Astrocyte (in vitro differentiated cells and primary cell): Measurements from ENCODE around the gene ST8SIA5. TPM values are rescaled to one million over a fixed set of nuclear protein-coding genes. Genes with fewer than 3 reads are reported as not detected.

Source experiments
- DNase-seq: peaks from one replicate; pipeline ENCODE4 v3.0.0-alpha.2; 2010; ENCODE audit warnings: low read depth
- FAIRE-seq: peaks from 2 replicates; lab custom pipeline; 2011; peaks lifted over from hg19 to GRCh38; lab: Jason Lieb, UNC
- H2AFZ ChIP-seq: 2 replicates; pipeline ENCODE4 v1.6.0; 2012; ENCODE audit warnings: low read depth, low read length, inconsistent platforms
- H3K27ac ChIP-seq: 2 replicates; pipeline ENCODE4 v1.5.1; 2011; ENCODE audit warnings: low read depth, low read length, inconsistent platforms
- H3K27me3 ChIP-seq: 2 replicates; pipeline ENCODE4 v1.6.0; 2011; ENCODE audit warnings: low read length, inconsistent platforms; ENCODE audit not compliant: insufficient read depth
- H3K36me3 ChIP-seq: 2 replicates; pipeline ENCODE4 v1.5.1; 2011; ENCODE audit warnings: low read length, inconsistent platforms; ENCODE audit not compliant: insufficient read depth
- H3K4me1 ChIP-seq: 2 replicates; pipeline ENCODE4 v1.5.1; 2011; ENCODE audit warnings: low read length, inconsistent platforms; ENCODE audit not compliant: insufficient read depth
- H3K4me2 ChIP-seq: 2 replicates; pipeline ENCODE4 v1.6.0; 2012; ENCODE audit warnings: low read length, inconsistent platforms
- H3K4me3 ChIP-seq: 2 replicates; pipeline ENCODE4 v1.5.1; 2011; ENCODE audit warnings: low read depth, mild to moderate bottlenecking, low read length, inconsistent platforms; ENCODE audit not compliant: insufficient read depth
- H3K79me2 ChIP-seq: 2 replicates; pipeline ENCODE4 v1.6.0; 2012; ENCODE audit warnings: mild to moderate bottlenecking, low read length, inconsistent platforms; ENCODE audit not compliant: insufficient read depth
- H3K9ac ChIP-seq: 2 replicates; pipeline ENCODE4 v1.6.0; 2012; ENCODE audit warnings: mild to moderate bottlenecking, low read length, inconsistent platforms
- H3K9me3 ChIP-seq: 2 replicates; pipeline ENCODE4 v1.5.1; 2012; ENCODE audit warnings: low read depth, mild to moderate bottlenecking, low read length, inconsistent platforms; ENCODE audit not compliant: insufficient read depth
- H4K20me1 ChIP-seq: 2 replicates; pipeline ENCODE4 v1.6.0; 2012; ENCODE audit warnings: low read length, inconsistent platforms; ENCODE audit not compliant: insufficient read depth
- H3K27ac Mint-ChIP-seq: one replicate; pipeline ENCODE4 v1.8.0; 2021; ENCODE audit warnings: mild to moderate bottlenecking, mixed read lengths; ENCODE audit not compliant: unreplicated experiment
- H3K27me3 Mint-ChIP-seq: one replicate; pipeline ENCODE4 v1.8.0; 2021; ENCODE audit warnings: low read depth, mixed read lengths; ENCODE audit not compliant: unreplicated experiment
- H3K36me3 Mint-ChIP-seq: one replicate; pipeline ENCODE4 v1.8.0; 2021; ENCODE audit warnings: low read depth, mixed read lengths; ENCODE audit not compliant: unreplicated experiment
- H3K4me1 Mint-ChIP-seq: one replicate; pipeline ENCODE4 v1.8.0; 2021; ENCODE audit warnings: low read depth, mixed read lengths; ENCODE audit not compliant: unreplicated experiment
- H3K4me3 Mint-ChIP-seq: one replicate; pipeline ENCODE4 v1.8.0; 2021; ENCODE audit warnings: mild to moderate bottlenecking, moderate library complexity, mixed read lengths; ENCODE audit not compliant: unreplicated experiment
- H3K9me3 Mint-ChIP-seq: one replicate; pipeline ENCODE4 v1.8.0; 2021; ENCODE audit warnings: mild to moderate bottlenecking, mixed read lengths; ENCODE audit not compliant: unreplicated experiment
- CTCF ChIP-seq: IDR thresholded peaks from 2 replicates; pipeline ENCODE4 v1.5.1; 2011; ENCODE audit warnings: low read depth, mild to moderate bottlenecking, inconsistent platforms, low read length, moderate library complexity; ENCODE audit not compliant: insufficient read depth
- EZH2 ChIP-seq: IDR thresholded peaks from 2 replicates; pipeline ENCODE4 v1.6.1; 2012; ENCODE audit warnings: mild to moderate bottlenecking, low read length, inconsistent platforms; ENCODE audit not compliant: insufficient read depth
- total RNA-seq: library from RNA; stranded (reverse); gene quantifications from 2 replicates; pipeline ENCODE4 v1.2.1, GENCODE V29; 2021

The ST8SIA5 gene
- total RNA-seq, 1 donor from 2014 or later = 0.36 TPM

- peaks cover 41% of the 10 kb centered on the region for H3K27me3 Mint-ChIP-seq
- FAIRE-seq = no peak
These were observed 104.5 kb downstream of the ST8SIA5 start for GRCh38 chr18:46652372-46652771.

GRCh38 chr18:46650681-46651080, 106.2 kb downstream of the ST8SIA5 start:
- Histone ChIP-seq H3K4me3 (no peak overlapping the region), H3K27ac (no peak overlapping the region), H4K20me1 (no peaks in the 10 kb centered on the region), H3K36me3 (no peaks in the 10 kb centered on the region), H2AFZ (no peak overlapping the region), H3K79me2 (no peaks in the 10 kb centered on the region), H3K4me1 (no peaks in the 10 kb centered on the region), H3K9ac (no peak overlapping the region), H3K4me2 (no peak overlapping the region), H3K9me3 (no peaks in the 10 kb centered on the region), H3K27me3 (peaks cover 5% of the 10 kb centered on the region)
- Mint-ChIP-seq H3K9me3 (no peaks in the 10 kb centered on the region), H3K27ac (no peak overlapping the region), H3K27me3 (peaks cover 49% of the 10 kb centered on the region), H3K4me3 (no peak overlapping the region), H3K4me1 (no peaks in the 10 kb centered on the region), H3K36me3 (no peaks in the 10 kb centered on the region)
- DNase-seq (no peak), FAIRE-seq (no peak)
- TF ChIP-seq EZH2 = no peak
- TF ChIP-seq CTCF = no peak

More at GRCh38 chr18:46652372-46652771, 104.5 kb downstream of the ST8SIA5 start:
- H3K4me3 Mint-ChIP-seq = no peak overlapping the region
- H3K4me1 ChIP-seq = no peaks in the 10 kb centered on the region
- H3K27ac ChIP-seq = no peak overlapping the region
- no peak overlapping the region for H2AFZ ChIP-seq
- no peaks in the 10 kb centered on the region for H3K79me2 ChIP-seq
- H4K20me1 ChIP-seq = no peaks in the 10 kb centered on the region
- H3K4me3 ChIP-seq = no peak overlapping the region
- H3K36me3 ChIP-seq = no peaks in the 10 kb centered on the region
- no peak overlapping the region for H3K9ac ChIP-seq
- TF ChIP-seq EZH2 (no peak), CTCF (no peak)
- no peak for DNase-seq
- H3K4me1 Mint-ChIP-seq = no peaks in the 10 kb centered on the region
- H3K9me3 ChIP-seq = no peaks in the 10 kb centered on the region
- H3K36me3 Mint-ChIP-seq = no peaks in the 10 kb centered on the region
- H3K27ac Mint-ChIP-seq = no peak overlapping the region
- peaks cover 5% of the 10 kb centered on the region for H3K27me3 ChIP-seq
- H3K9me3 Mint-ChIP-seq = peaks cover 2% of the 10 kb centered on the region
- H3K4me2 ChIP-seq = no peak overlapping the region

GRCh38 chr18:46649071-46649862, 107.6 kb downstream of the ST8SIA5 start:
- H3K4me3 ChIP-seq = no peak overlapping the region

More at GRCh38 chr18:46649071-46649862, 107.6 kb downstream of the ST8SIA5 start:
- H3K36me3 ChIP-seq = no peaks in the 10 kb centered on the region
- Mint-ChIP-seq H3K36me3 (no peaks in the 10 kb centered on the region), H3K9me3 (no peaks in the 10 kb centered on the region), H3K27ac (no peak overlapping the region), H3K4me1 (peaks cover 1% of the 10 kb centered on the region), H3K4me3 (no peak overlapping the region), H3K27me3 (peaks cover 58% of the 10 kb centered on the region)
- no peak overlapping the region for H3K27ac ChIP-seq
- no peaks in the 10 kb centered on the region for H4K20me1 ChIP-seq
- DNase-seq = no peak
- H3K27me3 ChIP-seq = peaks cover 5% of the 10 kb centered on the region
- H3K9ac ChIP-seq = no peak overlapping the region
- no peak for TF ChIP-seq EZH2
- no peak for TF ChIP-seq CTCF
- no peak overlapping the region for H3K4me2 ChIP-seq
- H3K9me3 ChIP-seq = no peaks in the 10 kb centered on the region
- FAIRE-seq = no peak
- no peak overlapping the region for H2AFZ ChIP-seq
- no peaks in the 10 kb centered on the region for H3K4me1 ChIP-seq
- no peaks in the 10 kb centered on the region for H3K79me2 ChIP-seq
